ENCODE measurements around the gene PGLYRP4. TPM values are rescaled to one million over a fixed set of nuclear protein-coding genes. Genes with fewer than 3 reads are reported as not detected.

PGLYRP4 gene
- polyA plus RNA-seq, 4 donors: 0.18 to 0.33 TPM; not detected in 2

DNA sequence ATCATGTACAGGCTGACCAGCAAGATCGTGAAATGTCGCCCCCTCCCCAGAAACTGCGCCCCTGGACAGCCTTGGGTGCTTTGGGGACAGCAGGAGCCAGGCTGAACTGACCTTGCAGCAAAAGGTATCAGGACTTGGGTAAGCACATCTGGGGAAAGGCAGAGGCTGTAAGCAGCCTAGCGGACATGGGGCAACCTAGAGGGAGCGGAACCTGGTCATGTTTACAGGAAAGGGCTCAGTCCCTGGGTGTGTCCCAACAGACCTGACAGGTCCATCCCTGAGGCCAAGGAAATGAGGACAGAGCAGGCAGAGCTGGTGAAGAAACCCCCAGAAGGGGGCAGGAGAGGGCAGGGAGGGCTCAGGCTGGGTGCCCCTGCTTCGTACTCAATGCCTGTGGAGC lies 45.3 kb upstream of the PGLYRP4 start:
- H3K9me3 ChIP-seq (ENCODE audit: control insufficient read depth in 2 of 2, insufficient read depth in 1 of 2, low read depth in 1 of 2, low read length in 1 of 2): no peaks in the 10 kb centered on the region
- no peaks in the 10 kb centered on the region for H3K36me3 ChIP-seq (ENCODE audit: control insufficient read depth in 3 of 3, insufficient read depth in 2 of 3, low read depth in 1 of 3, low read length in 3 of 3)
- no peaks in the 10 kb centered on the region for H3K27me3 ChIP-seq (ENCODE audit: control insufficient read depth in 3 of 3, insufficient read depth in 3 of 3, low read length in 3 of 3)
- DNase-seq (no peak), FAIRE-seq (no peak)
- H3K4me3 ChIP-seq (ENCODE audit: low read depth in 1 of 3, low read length in 3 of 3): no peak overlapping the region
- no peaks in the 10 kb centered on the region for H3K4me1 ChIP-seq (ENCODE audit: control insufficient read depth in 3 of 3, insufficient read depth in 2 of 3, low read depth in 1 of 3, low read length in 2 of 3)
- 73 to 82% (median 76%) methylated on average over 6 of the region's 6 CpGs for WGBS, 3 donors
- no peak overlapping the region for H3K27ac ChIP-seq (ENCODE audit: low read depth in 1 of 3, low read length in 2 of 3)

DNA sequence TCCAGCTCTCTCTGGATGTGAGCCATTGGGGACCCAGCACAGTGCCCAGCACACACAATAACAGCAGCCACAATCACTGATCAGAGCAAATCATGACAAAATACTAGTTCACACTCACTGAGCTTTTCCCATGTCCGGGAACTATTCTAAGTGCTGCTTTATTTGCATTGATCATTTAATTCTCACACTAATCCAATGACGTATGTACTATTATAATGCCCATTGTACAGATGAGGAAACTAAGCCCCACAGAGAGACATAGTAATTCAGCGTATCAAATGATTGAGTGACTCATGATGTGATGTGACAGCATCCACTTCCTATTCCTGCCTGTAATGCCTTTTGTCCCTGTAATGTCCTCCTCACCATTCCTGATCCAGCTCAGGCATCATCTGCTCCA lies 44.2 kb upstream of the PGLYRP4 start:
- 80 to 86% (median 82%) methylated on average over 3 of the region's 3 CpGs for WGBS, 3 donors

GRCh38 chr1:153392258-153392657 lies 43.6 kb upstream of the PGLYRP4 start:
- 56 to 60% (median 60%) methylated on average over 3 of the region's 3 CpGs for WGBS, 3 donors
- no peak overlapping the region for H3K27ac ChIP-seq (ENCODE audit: low read depth in 1 of 3, low read length in 2 of 3)

More for the DNA sequence above, 44.2 kb upstream of the PGLYRP4 start:
- Histone ChIP-seq H3K36me3 (ENCODE audit: control insufficient read depth in 3 of 3, insufficient read depth in 2 of 3, low read depth in 1 of 3, low read length in 3 of 3) (no peaks in the 10 kb centered on the region), H3K4me3 (ENCODE audit: low read depth in 1 of 3, low read length in 3 of 3) (no peak overlapping the region), H3K27ac (ENCODE audit: low read depth in 1 of 3, low read length in 2 of 3) (no peak overlapping the region), H3K27me3 (ENCODE audit: control insufficient read depth in 3 of 3, insufficient read depth in 3 of 3, low read length in 3 of 3) (no peaks in the 10 kb centered on the region), H3K9me3 (ENCODE audit: control insufficient read depth in 2 of 2, insufficient read depth in 1 of 2, low read depth in 1 of 2, low read length in 1 of 2) (no peaks in the 10 kb centered on the region), H3K4me1 (ENCODE audit: control insufficient read depth in 3 of 3, insufficient read depth in 2 of 3, low read depth in 1 of 3, low read length in 2 of 3) (no peaks in the 10 kb centered on the region)
- DNase-seq (no peak), FAIRE-seq (no peak)

DNA sequence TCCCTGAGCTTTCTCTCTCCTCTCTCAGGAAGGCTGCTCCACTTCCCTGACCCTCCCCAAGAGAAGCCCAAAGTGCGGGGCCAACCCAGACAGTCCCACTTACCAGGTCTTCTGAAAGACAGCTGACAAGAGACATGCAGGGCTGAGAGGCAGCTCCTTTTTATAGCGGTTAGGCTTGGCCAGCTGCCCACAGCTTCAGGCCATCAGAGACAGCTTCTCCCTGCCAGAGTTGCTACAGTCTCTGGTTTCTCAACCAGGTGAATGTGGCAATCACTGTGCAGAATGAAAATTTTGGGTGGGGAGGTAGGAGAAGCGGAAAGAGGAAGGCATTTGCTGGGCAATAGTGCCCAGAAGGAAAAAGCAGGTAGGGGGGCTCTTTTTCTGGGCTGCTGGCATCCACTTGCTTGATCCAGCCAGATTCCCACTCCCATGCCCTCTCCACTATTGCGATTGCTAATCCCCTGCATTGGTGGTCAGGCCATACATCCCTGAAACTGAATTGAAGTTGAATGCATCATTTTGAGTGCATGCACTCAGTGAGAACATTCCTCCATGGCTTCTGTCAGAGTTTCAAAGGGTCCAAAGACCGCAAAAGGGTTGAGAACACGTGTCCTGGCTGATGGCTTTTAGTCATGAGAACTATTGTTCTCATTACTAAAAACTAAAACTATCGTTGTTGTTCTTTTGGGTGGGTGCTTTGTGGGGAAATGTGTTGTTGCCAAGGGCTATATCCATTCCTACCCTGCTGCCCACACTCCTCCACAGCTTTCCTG lies 42.5 kb upstream of the PGLYRP4 start, which contains the start of gene S100A8:
TSS of gene S100A8 (minus strand) at position 136 of the 773 bp plus-strand sequence. CDS start 538 bp downstream, outside the sequence.
- no peak for FAIRE-seq
- H3K4me1 ChIP-seq (ENCODE audit: control insufficient read depth in 3 of 3, insufficient read depth in 2 of 3, low read depth in 1 of 3, low read length in 2 of 3): no peaks in the 10 kb centered on the region
- no peak within 1 kb of the TSS for H3K4me3 ChIP-seq (ENCODE audit: low read depth in 1 of 3, low read length in 3 of 3)
- DNase-seq: no peak
- WGBS, 3 donors: 57 to 70% (median 66%) methylated on average over 7 of the region's 7 CpGs
- no peak within 1 kb of the TSS for H3K27ac ChIP-seq (ENCODE audit: low read depth in 1 of 3, low read length in 2 of 3)
- no peaks in the 10 kb centered on the region for H3K9me3 ChIP-seq (ENCODE audit: control insufficient read depth in 2 of 2, insufficient read depth in 1 of 2, low read depth in 1 of 2, low read length in 1 of 2)
- H3K27me3 ChIP-seq (ENCODE audit: control insufficient read depth in 3 of 3, insufficient read depth in 3 of 3, low read length in 3 of 3): no peaks in the 10 kb centered on the region
- H3K36me3 ChIP-seq (ENCODE audit: control insufficient read depth in 3 of 3, insufficient read depth in 2 of 3, low read depth in 1 of 3, low read length in 3 of 3): no peaks in the 10 kb centered on the region

More at GRCh38 chr1:153392258-153392657, 43.6 kb upstream of the PGLYRP4 start:
- DNase-seq: no peak
- H3K4me1 ChIP-seq (ENCODE audit: control insufficient read depth in 3 of 3, insufficient read depth in 2 of 3, low read depth in 1 of 3, low read length in 2 of 3): no peaks in the 10 kb centered on the region
- no peaks in the 10 kb centered on the region for H3K27me3 ChIP-seq (ENCODE audit: control insufficient read depth in 3 of 3, insufficient read depth in 3 of 3, low read length in 3 of 3)
- no peaks in the 10 kb centered on the region for H3K36me3 ChIP-seq (ENCODE audit: control insufficient read depth in 3 of 3, insufficient read depth in 2 of 3, low read depth in 1 of 3, low read length in 3 of 3)
- H3K9me3 ChIP-seq (ENCODE audit: control insufficient read depth in 2 of 2, insufficient read depth in 1 of 2, low read depth in 1 of 2, low read length in 1 of 2): no peaks in the 10 kb centered on the region
- H3K4me3 ChIP-seq (ENCODE audit: low read depth in 1 of 3, low read length in 3 of 3): no peak overlapping the region
- no peak for FAIRE-seq

- Histone ChIP-seq H3K27ac (ENCODE audit: low read depth in 1 of 3, low read length in 2 of 3) (no peak overlapping the region), H3K4me3 (ENCODE audit: low read depth in 1 of 3, low read length in 3 of 3) (no peak overlapping the region), H3K9me3 (ENCODE audit: control insufficient read depth in 2 of 2, insufficient read depth in 1 of 2, low read depth in 1 of 2, low read length in 1 of 2) (no peaks in the 10 kb centered on the region), H3K27me3 (ENCODE audit: control insufficient read depth in 3 of 3, insufficient read depth in 3 of 3, low read length in 3 of 3) (no peaks in the 10 kb centered on the region), H3K36me3 (ENCODE audit: control insufficient read depth in 3 of 3, insufficient read depth in 2 of 3, low read depth in 1 of 3, low read length in 3 of 3) (no peaks in the 10 kb centered on the region), H3K4me1 (ENCODE audit: control insufficient read depth in 3 of 3, insufficient read depth in 2 of 3, low read depth in 1 of 3, low read length in 2 of 3) (no peaks in the 10 kb centered on the region)
- DNase-seq (no peak), FAIRE-seq (no peak)
- 52 to 71% (median 56%) methylated on average over 17 of the region's 17 CpGs for WGBS, 3 donors
These were observed 41.6 kb upstream of the PGLYRP4 start for GRCh38 chr1:153389973-153390879.

- H3K4me3 ChIP-seq (ENCODE audit: low read depth in 1 of 3, low read length in 3 of 3): no peak overlapping the region
These were observed 40.8 kb upstream of the PGLYRP4 start for GRCh38 chr1:153389401-153389800.

DNA sequence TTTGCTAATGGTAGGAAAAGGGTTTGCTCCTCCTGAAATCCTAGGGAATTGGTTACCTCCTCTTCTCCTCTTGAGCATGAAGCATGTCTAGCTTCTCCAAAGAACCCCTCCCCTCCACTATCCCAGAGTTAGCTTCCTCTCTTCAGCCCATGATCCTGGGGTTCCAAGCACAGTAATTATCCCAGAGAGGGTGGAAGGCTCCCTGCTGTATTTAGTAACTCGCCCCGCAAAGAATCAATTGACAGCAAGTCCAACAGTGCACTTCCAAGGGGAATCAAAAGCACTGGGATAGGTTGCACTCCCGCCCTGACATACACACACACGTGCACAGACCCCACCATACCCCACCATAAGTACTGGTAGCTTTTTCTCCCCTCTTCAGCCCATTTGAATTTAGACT lies 39.1 kb upstream of the PGLYRP4 start:
- no peaks in the 10 kb centered on the region for H3K36me3 ChIP-seq (ENCODE audit: control insufficient read depth in 3 of 3, insufficient read depth in 2 of 3, low read depth in 1 of 3, low read length in 3 of 3)

More at GRCh38 chr1:153389401-153389800, 40.8 kb upstream of the PGLYRP4 start:
- Histone ChIP-seq H3K27me3 (ENCODE audit: control insufficient read depth in 3 of 3, insufficient read depth in 3 of 3, low read length in 3 of 3) (no peaks in the 10 kb centered on the region), H3K4me1 (ENCODE audit: control insufficient read depth in 3 of 3, insufficient read depth in 2 of 3, low read depth in 1 of 3, low read length in 2 of 3) (no peaks in the 10 kb centered on the region), H3K9me3 (ENCODE audit: control insufficient read depth in 2 of 2, insufficient read depth in 1 of 2, low read depth in 1 of 2, low read length in 1 of 2) (no peaks in the 10 kb centered on the region), H3K36me3 (ENCODE audit: control insufficient read depth in 3 of 3, insufficient read depth in 2 of 3, low read depth in 1 of 3, low read length in 3 of 3) (no peaks in the 10 kb centered on the region), H3K27ac (ENCODE audit: low read depth in 1 of 3, low read length in 2 of 3) (no peak overlapping the region)
- DNase-seq (no peak), FAIRE-seq (no peak)
- WGBS, 3 donors: 84 to 88% (median 84%) methylated on average over 1 of the region's 1 CpG

GRCh38 chr1:153387001-153387400 lies 38.4 kb upstream of the PGLYRP4 start:
- Histone ChIP-seq H3K4me1 (ENCODE audit: control insufficient read depth in 3 of 3, insufficient read depth in 2 of 3, low read depth in 1 of 3, low read length in 2 of 3) (no peaks in the 10 kb centered on the region), H3K27me3 (ENCODE audit: control insufficient read depth in 3 of 3, insufficient read depth in 3 of 3, low read length in 3 of 3) (no peaks in the 10 kb centered on the region), H3K4me3 (ENCODE audit: low read depth in 1 of 3, low read length in 3 of 3) (no peak overlapping the region), H3K36me3 (ENCODE audit: control insufficient read depth in 3 of 3, insufficient read depth in 2 of 3, low read depth in 1 of 3, low read length in 3 of 3) (no peaks in the 10 kb centered on the region), H3K9me3 (ENCODE audit: control insufficient read depth in 2 of 2, insufficient read depth in 1 of 2, low read depth in 1 of 2, low read length in 1 of 2) (no peaks in the 10 kb centered on the region), H3K27ac (ENCODE audit: low read depth in 1 of 3, low read length in 2 of 3) (no peak overlapping the region)
- FAIRE-seq (no peak), DNase-seq (no peak)
- 86 to 90% (median 88%) methylated on average over 4 of the region's 4 CpGs for WGBS, 3 donors

More for the DNA sequence above, 39.1 kb upstream of the PGLYRP4 start:
- no peak overlapping the region for H3K27ac ChIP-seq (ENCODE audit: low read depth in 1 of 3, low read length in 2 of 3)
- 70 to 81% (median 72%) methylated on average over 4 of the region's 4 CpGs for WGBS, 3 donors
- H3K4me3 ChIP-seq (ENCODE audit: low read depth in 1 of 3, low read length in 3 of 3): no peak overlapping the region
- DNase-seq (no peak), FAIRE-seq (no peak)
- no peaks in the 10 kb centered on the region for H3K9me3 ChIP-seq (ENCODE audit: control insufficient read depth in 2 of 2, insufficient read depth in 1 of 2, low read depth in 1 of 2, low read length in 1 of 2)
- no peaks in the 10 kb centered on the region for H3K4me1 ChIP-seq (ENCODE audit: control insufficient read depth in 3 of 3, insufficient read depth in 2 of 3, low read depth in 1 of 3, low read length in 2 of 3)
- no peaks in the 10 kb centered on the region for H3K27me3 ChIP-seq (ENCODE audit: control insufficient read depth in 3 of 3, insufficient read depth in 3 of 3, low read length in 3 of 3)

Data from small intestine (tissue), 7 donors.